NK-92 (cell line): Measurements from ENCODE around the gene EFNA1.

Experiments used
- DNase-seq: peaks from one replicate; lab custom pipeline; 2025; ENCODE audit not compliant: unreplicated experiment; lab: John Stamatoyannopoulos, UW

EFNA1 gene

DNA sequence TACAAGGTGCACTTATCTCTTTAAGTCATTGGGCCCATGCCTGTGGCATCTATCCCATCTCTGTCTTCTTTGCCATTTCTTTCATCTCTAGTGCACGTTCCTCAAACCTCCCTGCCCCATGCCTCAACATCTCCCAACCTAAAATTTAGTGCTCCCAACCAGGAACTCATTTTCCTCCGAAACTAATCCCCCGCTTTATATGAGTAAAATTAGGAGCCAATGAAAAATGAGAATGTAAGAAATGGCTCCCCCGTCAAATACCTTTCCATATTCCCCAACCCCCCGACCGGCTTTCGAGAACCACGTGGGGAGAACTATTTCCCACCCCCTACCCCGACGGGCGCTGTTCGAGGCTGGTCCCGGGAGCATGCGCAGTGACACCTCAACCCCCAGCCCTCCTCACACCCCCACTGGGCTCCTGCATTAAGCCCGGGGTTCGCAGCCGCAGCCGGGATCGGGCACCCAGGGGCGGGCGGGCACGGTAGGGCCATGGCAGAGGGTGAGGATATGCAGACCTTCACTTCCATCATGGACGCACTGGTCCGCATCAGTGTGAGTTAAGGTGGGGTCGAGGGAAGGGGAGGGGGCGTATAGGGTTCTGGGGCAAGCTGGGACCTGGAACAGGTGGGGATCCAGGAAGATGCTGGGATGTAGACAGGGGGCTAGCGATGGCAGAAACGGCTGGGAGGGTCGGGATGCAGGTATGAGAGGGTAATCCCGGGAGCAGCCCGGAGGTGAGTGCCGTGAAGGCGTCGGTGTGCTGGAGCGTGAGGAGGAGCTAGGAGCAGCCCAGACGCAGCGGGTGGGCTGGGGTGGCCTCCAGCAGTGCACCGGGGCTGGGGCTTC, 46.0 kb downstream of the EFNA1 start, which contains the start of gene TRIM46:
TSS of gene TRIM46 (plus strand) at position 372 of the 846 bp plus-strand sequence. CDS start at position 490, 118 bp downstream.
- no peak for DNase-seq

DNA sequence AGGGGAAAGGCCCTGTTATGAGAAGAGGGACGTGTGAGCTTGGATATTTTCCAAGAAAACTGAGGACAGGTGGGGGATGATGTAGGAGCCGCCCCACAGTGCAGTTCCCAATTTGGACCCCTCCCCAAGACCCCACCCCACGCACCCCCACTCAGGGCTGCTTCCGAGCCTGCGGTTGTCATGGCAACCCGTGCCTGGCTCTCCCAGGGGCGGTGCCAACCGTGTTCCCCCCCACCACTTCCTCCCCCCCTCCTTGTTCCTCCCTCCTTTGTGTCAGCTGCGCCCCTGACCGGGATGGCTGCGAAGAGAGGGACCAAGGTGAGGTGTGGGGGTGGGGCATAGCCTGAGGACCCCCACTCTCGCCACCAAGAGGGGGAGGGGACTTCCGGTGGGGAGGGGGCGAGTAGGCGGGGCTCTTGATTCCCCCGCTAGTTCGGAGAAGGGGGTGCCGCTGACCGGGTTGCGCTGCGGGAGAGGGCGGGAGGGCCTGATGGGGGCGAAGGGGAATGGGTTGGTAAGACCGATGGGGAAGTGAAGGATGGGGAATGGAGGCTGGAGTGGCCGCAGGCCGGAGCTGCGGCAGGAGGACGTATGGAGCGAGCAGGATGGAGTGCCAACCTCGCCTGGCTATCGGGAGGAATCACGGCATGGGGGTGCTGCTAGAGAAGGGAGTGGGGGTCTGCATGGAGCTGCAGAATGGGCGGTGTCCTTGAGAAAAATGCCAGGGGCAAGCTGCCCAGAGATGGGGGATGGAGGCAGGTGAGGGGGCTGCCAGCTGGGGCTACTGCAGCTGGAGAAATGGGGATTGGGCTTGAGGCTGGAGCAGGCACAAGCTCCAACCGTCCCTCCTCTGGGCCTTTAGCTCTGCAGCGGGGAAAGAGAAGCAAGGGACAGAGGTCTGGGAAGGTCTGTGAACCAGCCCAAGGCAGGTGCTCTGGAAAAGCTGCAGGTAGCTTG, 46.9 kb downstream of the EFNA1 start:
- DNase-seq = no peak

DNA sequence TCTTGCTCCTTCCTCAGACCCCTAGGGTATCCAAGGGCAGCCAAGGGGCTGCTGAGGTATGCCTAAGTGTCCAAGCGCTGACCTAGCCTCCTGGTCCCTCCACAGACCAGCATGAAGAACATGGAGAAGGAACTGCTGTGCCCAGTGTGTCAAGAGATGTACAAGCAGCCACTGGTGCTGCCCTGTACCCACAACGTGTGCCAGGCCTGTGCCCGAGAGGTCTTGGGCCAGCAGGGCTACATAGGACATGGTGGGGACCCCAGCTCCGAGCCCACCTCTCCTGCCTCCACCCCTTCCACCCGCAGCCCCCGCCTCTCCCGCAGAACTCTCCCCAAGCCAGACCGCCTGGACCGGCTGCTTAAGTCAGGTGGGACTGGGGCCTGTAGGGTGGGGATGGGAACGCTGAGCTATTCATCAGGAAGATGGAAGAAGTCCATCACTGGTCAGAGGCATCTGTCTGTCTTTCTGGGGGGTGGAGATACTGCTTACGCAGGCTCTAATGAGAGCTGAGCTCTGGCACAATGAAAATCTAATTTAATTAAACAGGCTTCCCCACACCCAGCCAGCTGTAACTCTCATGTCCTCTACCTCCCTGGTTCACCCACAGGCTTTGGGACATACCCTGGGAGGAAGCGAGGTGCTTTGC, 47.7 kb downstream of the EFNA1 start:
- DNase-seq = no peak

DNA sequence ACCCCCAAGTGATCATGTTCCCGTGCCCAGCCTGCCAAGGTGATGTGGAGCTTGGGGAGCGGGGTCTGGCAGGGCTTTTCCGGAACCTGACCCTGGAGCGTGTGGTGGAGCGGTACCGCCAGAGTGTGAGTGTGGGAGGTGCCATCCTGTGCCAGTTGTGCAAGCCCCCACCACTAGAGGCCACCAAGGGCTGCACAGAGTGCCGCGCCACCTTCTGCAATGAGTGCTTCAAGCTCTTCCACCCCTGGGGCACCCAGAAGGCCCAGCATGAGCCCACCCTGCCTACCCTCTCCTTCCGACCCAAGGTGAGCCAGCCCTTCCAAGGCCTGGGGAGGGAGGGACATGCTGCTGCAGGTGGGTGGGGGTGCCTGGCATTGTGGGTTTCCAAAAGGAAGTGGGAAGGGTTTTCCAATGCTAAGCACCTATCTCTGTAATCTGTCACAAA, 48.3 kb downstream of the EFNA1 start:
- no peak for DNase-seq

DNA sequence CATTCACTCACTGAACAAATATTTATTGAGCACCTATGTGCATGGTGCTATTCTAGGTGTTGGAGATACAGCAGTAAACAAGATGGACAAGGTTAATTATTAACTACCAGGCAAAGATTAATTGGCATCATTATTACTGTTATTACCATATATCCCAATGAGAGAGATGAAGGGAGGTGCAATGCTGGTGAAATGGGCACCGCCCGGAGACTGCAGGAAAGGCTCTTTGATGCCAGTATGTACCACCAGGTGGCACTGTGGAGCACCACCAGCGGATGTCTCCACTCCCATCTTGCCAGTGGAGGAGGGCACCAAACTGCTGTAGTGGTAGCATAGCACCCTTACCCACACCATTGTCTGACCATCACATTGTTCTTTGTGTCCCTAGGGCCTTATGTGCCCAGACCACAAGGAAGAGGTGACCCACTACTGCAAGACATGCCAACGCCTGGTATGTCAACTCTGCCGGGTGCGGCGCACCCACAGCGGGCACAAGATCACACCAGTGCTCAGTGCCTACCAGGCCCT, 48.9 kb downstream of the EFNA1 start:
- DNase-seq = peak; percentile 13

DNA sequence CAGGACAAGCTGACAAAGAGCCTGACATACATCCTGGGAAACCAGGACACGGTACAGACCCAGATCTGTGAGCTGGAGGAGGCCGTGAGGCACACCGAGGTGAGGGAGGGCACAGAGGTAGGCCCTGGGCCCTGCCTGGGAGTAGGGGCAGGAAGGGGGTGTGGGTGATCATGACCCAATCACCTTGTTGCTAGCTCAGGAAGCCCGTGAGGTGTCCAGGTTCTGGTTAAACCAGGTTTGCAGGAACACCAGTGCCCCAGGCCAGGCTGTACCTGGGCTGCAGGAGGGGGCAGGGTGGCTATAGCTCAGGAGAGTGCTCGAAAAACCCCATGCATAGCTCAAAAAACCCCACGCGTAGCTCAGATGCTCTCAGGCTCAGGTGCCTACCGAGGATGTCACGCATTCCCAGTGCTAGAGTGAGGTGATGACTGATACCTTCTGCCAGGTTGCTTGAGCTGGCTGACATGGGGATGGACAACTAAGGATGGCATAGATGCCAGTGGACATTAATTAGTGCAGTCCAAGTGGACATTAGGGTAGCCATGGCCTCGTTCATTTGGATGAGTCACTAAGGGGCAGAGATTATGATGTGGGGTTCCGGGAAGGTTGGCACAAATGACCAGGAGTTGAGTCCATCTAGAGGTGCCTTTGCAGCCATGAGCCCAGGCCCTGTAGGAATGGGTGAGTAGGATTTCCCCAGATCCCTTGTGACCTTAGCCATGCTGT, 49.7 kb downstream of the EFNA1 start:
- no peak for DNase-seq

DNA sequence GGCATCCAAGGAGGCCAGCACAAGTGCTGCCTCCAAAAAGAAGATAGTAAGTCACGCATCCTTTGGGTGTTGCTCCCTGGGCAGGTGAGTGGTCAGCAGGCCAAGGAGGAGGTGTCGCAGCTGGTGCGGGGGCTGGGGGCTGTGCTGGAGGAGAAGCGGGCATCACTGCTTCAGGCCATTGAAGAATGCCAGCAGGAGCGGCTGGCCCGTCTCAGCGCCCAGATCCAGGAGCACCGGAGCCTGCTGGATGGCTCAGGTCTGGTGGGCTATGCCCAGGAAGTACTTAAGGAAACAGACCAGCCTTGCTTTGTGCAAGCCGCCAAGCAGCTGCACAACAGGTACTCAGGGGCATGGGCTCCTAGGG, 50.2 kb downstream of the EFNA1 start:
- DNase-seq = no peak

DNA sequence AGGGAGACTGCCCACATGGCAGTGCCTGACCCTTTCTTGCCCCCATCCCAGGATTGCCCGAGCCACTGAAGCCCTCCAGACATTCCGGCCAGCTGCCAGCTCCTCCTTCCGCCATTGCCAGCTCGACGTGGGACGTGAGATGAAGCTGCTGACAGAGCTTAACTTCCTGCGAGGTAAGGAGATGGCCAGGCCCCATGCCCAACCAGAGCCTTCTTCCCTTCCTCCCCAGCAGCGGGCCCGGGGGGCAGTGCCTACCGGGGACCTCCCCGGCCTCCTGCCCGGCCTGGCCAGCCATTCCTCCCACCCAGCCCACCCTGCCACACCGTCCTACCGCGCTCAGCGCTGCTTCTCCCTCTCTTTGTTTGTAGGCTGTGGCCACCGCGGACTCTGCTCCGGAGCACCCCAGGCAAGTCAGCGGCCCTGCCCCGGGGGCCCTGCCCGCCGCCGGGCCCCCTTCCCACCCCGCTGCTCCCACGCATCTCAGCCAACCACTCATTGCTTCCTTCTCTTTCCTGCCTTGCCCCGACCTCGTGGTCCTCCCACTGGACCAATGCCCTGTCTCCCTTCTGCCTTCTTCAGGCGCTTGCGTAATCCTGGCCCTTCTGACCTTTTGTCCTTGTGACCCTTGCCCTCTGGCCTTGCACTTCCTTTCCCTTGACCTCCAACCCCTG, 50.9 kb downstream of the EFNA1 start:
- no peak for DNase-seq

DNA sequence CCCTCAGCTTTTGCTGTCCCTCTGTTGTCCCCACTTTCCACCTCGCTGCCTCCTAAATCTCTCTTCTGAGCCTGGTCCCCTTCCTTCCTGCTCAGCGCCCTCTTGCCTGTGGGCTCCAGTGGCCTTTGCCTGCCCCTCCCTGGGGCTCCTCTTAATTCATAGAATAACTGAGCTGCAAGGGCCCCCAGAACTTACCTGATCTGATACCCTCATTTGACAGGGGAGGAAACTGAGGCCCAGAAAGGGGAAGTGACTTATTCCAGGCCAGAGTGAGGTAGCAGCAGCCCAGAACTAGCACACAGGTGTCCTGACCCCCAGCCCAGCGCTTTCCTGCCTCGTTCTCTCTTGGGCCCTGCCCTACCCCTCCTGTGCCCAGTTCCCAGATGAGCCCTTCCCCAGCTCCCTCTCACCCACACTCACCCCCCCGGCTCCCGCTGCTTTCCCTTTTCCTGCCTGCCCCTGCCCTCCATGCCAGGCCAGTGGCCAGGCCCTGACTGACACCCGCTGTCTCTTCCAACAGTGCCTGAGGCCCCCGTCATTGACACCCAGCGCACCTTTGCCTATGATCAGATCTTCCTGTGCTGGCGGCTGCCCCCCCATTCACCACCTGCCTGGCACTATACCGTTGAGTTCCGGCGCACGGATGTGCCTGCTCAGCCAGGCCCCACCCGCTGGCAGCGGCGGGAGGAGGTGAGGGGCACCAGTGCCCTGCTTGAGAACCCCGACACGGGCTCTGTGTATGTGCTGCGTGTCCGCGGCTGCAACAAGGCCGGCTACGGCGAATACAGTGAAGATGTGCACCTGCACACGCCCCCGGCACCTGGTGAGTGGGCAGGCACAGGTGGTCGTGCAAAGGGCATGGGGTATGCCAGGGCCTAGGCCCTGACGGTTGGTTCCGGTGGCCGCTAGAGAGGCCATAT, 51.7 kb downstream of the EFNA1 start:
- no peak for DNase-seq

DNA sequence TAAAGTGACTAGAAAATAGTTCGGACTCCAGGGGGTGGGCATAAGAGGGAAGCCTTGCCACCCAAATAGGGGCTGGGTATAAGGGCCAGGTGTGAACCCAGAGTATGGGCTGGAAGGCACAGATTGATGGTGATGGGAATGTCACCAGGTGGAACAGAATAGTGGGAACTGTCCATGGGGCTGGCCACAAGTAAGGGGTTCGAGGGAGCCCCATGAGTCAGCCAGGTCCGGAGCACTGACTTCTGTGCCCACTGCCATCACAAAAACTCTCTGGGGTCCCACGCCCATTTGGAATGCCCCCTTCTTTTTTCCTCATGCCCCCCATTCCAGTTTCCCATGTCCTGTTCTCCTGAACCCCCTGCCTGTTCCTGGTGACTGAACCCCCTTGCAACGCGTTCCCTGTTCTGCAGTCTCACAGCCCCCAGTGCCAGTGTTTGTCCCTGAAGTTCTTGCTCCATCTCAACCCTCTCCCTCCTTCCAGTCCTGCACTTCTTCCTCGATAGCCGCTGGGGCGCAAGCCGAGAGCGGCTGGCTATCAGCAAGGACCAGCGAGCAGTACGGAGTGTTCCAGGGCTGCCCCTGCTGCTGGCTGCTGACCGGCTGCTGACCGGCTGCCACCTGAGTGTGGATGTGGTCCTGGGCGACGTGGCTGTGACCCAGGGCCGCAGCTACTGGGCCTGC, 53.8 kb downstream of the EFNA1 start:
- DNase-seq = no peak

DNA sequence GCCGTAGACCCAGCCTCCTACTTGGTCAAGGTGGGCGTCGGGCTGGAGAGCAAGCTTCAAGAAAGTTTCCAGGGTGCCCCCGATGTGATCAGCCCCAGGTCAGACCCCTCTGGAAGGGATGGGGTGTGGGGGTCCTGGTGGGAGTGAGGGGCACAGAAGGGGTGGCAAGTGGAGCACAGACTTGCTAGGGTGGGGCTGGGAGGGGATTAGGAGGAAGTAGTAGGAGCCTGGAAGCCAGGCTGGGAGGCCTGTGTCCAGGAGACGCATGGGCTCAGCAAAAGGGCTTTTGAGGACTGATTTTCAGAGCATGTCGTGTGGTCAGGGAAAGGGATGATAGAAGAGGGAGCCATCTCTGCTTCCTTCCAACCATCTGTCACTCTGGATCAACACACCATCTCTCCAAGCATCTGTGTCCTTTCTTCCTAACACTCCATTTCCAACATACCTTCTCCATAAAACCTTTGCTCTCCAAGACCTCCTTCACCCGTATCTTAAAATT, 54.4 kb downstream of the EFNA1 start:
- no peak for DNase-seq

DNA sequence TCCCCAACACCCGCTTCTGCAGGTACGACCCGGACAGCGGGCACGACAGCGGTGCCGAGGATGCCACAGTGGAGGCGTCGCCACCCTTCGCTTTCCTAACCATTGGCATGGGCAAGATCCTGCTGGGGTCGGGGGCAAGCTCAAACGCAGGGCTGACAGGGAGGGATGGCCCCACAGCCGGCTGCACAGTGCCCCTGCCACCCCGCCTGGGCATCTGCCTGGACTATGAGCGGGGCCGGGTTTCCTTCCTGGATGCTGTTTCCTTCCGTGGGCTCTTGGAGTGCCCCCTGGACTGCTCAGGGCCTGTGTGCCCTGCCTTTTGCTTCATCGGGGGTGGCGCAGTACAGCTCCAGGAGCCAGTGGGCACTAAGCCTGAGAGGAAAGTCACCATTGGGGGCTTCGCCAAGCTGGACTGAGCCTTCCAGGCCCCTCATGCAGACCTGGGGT, 56.1 kb downstream of the EFNA1 start:
- DNase-seq = no peak

DNA sequence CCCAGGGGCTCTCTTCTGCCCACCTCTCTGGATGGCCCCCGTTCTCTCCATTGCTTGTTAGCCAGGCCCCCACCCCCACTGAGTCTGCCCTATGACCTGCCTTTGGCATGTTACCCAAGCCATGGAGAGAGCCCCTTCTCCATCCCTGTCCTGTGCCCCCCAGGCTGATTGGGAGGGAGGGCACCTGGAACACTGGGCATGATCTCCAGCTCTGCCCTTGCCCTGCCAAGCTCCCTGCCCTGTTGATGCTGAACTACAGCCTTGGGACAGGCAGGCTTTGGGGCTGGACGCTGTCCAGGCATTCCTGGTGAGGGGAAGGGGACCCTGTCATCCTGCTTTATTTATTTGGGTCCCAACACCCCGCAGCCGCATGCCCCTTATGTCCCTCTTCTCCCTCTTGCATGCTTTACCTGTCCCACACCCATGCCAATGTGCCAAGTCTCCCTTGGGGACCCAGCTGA, 56.7 kb downstream of the EFNA1 start:
- no peak for DNase-seq
